Measurements from ENCODE around the gene SDK1.

The SDK1 gene

GRCh38 chr7:4067874-4068273 is 766.8 kb downstream of the SDK1 start:
- no peak for TF ChIP-seq CTCF (IDR thresholded peaks at IDR 0.05; ENCODE audit: extremely low read depth, insufficient read depth, missing control alignments)
- DNase-seq (ENCODE audit: low spot score): no peak
- in situ Hi-C loops (cut with MboI; ENCODE audit: low pct_unique_long_range_greater_than_20kb, low sequenced_read_pairs, unreplicated experiment): no loop called here

GRCh38 chr7:4068286-4068685 is 767.2 kb downstream of the SDK1 start:
- TF ChIP-seq CTCF (IDR thresholded peaks at IDR 0.05; ENCODE audit: extremely low read depth, insufficient read depth, missing control alignments): no peak
- DNase-seq (ENCODE audit: low spot score): no peak
- in situ Hi-C loops (cut with MboI; ENCODE audit: low pct_unique_long_range_greater_than_20kb, low sequenced_read_pairs, unreplicated experiment): no loop called here

- no peak for DNase-seq (ENCODE audit: low spot score)
- no peak for TF ChIP-seq CTCF (IDR thresholded peaks at IDR 0.05; ENCODE audit: extremely low read depth, insufficient read depth, missing control alignments)
- in situ Hi-C loops (cut with MboI; ENCODE audit: low pct_unique_long_range_greater_than_20kb, low sequenced_read_pairs, unreplicated experiment): no loop called here
Measured at GRCh38 chr7:4069268-4070095, 768.4 kb downstream of the SDK1 start.

GRCh38 chr7:4070214-4070613 is 769.2 kb downstream of the SDK1 start:
- TF ChIP-seq CTCF (IDR thresholded peaks at IDR 0.05; ENCODE audit: extremely low read depth, insufficient read depth, missing control alignments): no peak
- in situ Hi-C loops (cut with MboI; ENCODE audit: low pct_unique_long_range_greater_than_20kb, low sequenced_read_pairs, unreplicated experiment): no loop called here
- no peak for DNase-seq (ENCODE audit: low spot score)

- no peak for TF ChIP-seq CTCF (IDR thresholded peaks at IDR 0.05; ENCODE audit: extremely low read depth, insufficient read depth, missing control alignments)
- in situ Hi-C loops (cut with MboI; ENCODE audit: low pct_unique_long_range_greater_than_20kb, low sequenced_read_pairs, unreplicated experiment): no loop called here
- no peak for DNase-seq (ENCODE audit: low spot score)
Measured at GRCh38 chr7:4071370-4072058, 770.5 kb downstream of the SDK1 start.

GRCh38 chr7:4072161-4072925 is 771.3 kb downstream of the SDK1 start:
- DNase-seq (ENCODE audit: low spot score): no peak
- in situ Hi-C loops (cut with MboI; ENCODE audit: low pct_unique_long_range_greater_than_20kb, low sequenced_read_pairs, unreplicated experiment): no loop called here
- TF ChIP-seq CTCF (IDR thresholded peaks at IDR 0.05; ENCODE audit: extremely low read depth, insufficient read depth, missing control alignments): no peak
